Astrocyte (in vitro differentiated cells and primary cell): Measurements from ENCODE around the gene TAL1.

Experiments used
- CTCF ChIP-seq: IDR thresholded peaks from 2 replicates; pipeline ENCODE4 v1.5.1; 2011; ENCODE audit warnings: low read depth, mild to moderate bottlenecking, inconsistent platforms, low read length, moderate library complexity; ENCODE audit not compliant: insufficient read depth
- EZH2 ChIP-seq: IDR thresholded peaks from 2 replicates; pipeline ENCODE4 v1.6.1; 2012; ENCODE audit warnings: mild to moderate bottlenecking, low read length, inconsistent platforms; ENCODE audit not compliant: insufficient read depth

GRCh38 chr1:47172782-47173181 is 59.2 kb downstream of the TAL1 start:
- TF ChIP-seq CTCF (no peak), EZH2 (no peak)
